ENCODE data around the gene DESI2.
"Not testable (repeated sequence)": the region's sequence is repeated elsewhere in the genome, so short reads cannot be mapped to it uniquely, and the experiment has no call there.

Gene DESI2

GRCh38 chr1:244664353-244664752, 11.4 kb downstream of the DESI2 start:
- DNase-seq (ENCODE audit: low read depth): no peak
- H3K4me3 ChIP-seq (ENCODE audit: low read depth, low read length): no peak overlapping the region
- TF ChIP-seq CTCF (IDR thresholded peaks at IDR 0.05; ENCODE audit: low read depth, low read length, missing control alignments): no peak

- no peak for DNase-seq (ENCODE audit: low read depth)
- no peak for TF ChIP-seq CTCF (IDR thresholded peaks at IDR 0.05; ENCODE audit: low read depth, low read length, missing control alignments)
- H3K4me3 ChIP-seq (ENCODE audit: low read depth, low read length): no peak overlapping the region
Measured at GRCh38 chr1:244665771-244666217, 12.9 kb downstream of the DESI2 start.

- not testable (repeated sequence) for H3K4me3 ChIP-seq (ENCODE audit: low read depth, low read length); DNase-seq (ENCODE audit: low read depth)
Measured at GRCh38 chr1:244666672-244667418, 13.9 kb downstream of the DESI2 start.

GRCh38 chr1:244667797-244668196, 14.9 kb downstream of the DESI2 start:
- no peak overlapping the region for H3K4me3 ChIP-seq (ENCODE audit: low read depth, low read length)
- no peak for TF ChIP-seq CTCF (IDR thresholded peaks at IDR 0.05; ENCODE audit: low read depth, low read length, missing control alignments)
- DNase-seq (ENCODE audit: low read depth): no peak

GRCh38 chr1:244672946-244673682, 20.2 kb downstream of the DESI2 start:
- no peak for DNase-seq (ENCODE audit: low read depth)
- H3K4me3 ChIP-seq (ENCODE audit: low read depth, low read length): no peak overlapping the region
- TF ChIP-seq CTCF (IDR thresholded peaks at IDR 0.05; ENCODE audit: low read depth, low read length, missing control alignments): no peak

GRCh38 chr1:244674446-244674845, 21.5 kb downstream of the DESI2 start:
- H3K4me3 ChIP-seq (ENCODE audit: low read depth, low read length): no peak overlapping the region
- no peak for TF ChIP-seq CTCF (IDR thresholded peaks at IDR 0.05; ENCODE audit: low read depth, low read length, missing control alignments)
- DNase-seq (ENCODE audit: low read depth): no peak

- no peak overlapping the region for H3K4me3 ChIP-seq (ENCODE audit: low read depth, low read length)
- no peak for TF ChIP-seq CTCF (IDR thresholded peaks at IDR 0.05; ENCODE audit: low read depth, low read length, missing control alignments)
- no peak for DNase-seq (ENCODE audit: low read depth)
Measured at GRCh38 chr1:244675167-244675566, 22.2 kb downstream of the DESI2 start.

All from GM12864 (cell line).